ENCODE measurements around the gene HOXA6.
A peak's percentile ranks its signal among the peaks of the same experiment; 100 is the strongest.

The HOXA6 gene

GRCh38 chr7:27158436-27159265, 11.1 kb upstream of the HOXA6 start:
- no peak for DNase-seq (ENCODE audit: low spot score)
- Histone ChIP-seq H3K27ac (no peak overlapping the region), H3K4me3 (no peak overlapping the region)
- TF ChIP-seq, protein P1, sequence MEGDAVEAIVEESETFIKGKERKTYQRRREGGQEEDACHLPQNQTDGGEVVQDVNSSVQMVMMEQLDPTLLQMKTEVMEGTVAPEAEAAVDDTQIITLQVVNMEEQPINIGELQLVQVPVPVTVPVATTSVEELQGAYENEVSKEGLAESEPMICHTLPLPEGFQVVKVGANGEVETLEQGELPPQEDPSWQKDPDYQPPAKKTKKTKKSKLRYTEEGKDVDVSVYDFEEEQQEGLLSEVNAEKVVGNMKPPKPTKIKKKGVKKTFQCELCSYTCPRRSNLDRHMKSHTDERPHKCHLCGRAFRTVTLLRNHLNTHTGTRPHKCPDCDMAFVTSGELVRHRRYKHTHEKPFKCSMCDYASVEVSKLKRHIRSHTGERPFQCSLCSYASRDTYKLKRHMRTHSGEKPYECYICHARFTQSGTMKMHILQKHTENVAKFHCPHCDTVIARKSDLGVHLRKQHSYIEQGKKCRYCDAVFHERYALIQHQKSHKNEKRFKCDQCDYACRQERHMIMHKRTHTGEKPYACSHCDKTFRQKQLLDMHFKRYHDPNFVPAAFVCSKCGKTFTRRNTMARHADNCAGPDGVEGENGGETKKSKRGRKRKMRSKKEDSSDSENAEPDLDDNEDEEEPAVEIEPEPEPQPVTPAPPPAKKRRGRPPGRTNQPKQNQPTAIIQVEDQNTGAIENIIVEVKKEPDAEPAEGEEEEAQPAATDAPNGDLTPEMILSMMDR (IDR thresholded peaks at IDR 0.05), result no peak

GRCh38 chr7:27157702-27158431, 10.3 kb upstream of the HOXA6 start:
- DNase-seq (ENCODE audit: low spot score), result no peak
- H3K27ac ChIP-seq, result no peak overlapping the region

DNA sequence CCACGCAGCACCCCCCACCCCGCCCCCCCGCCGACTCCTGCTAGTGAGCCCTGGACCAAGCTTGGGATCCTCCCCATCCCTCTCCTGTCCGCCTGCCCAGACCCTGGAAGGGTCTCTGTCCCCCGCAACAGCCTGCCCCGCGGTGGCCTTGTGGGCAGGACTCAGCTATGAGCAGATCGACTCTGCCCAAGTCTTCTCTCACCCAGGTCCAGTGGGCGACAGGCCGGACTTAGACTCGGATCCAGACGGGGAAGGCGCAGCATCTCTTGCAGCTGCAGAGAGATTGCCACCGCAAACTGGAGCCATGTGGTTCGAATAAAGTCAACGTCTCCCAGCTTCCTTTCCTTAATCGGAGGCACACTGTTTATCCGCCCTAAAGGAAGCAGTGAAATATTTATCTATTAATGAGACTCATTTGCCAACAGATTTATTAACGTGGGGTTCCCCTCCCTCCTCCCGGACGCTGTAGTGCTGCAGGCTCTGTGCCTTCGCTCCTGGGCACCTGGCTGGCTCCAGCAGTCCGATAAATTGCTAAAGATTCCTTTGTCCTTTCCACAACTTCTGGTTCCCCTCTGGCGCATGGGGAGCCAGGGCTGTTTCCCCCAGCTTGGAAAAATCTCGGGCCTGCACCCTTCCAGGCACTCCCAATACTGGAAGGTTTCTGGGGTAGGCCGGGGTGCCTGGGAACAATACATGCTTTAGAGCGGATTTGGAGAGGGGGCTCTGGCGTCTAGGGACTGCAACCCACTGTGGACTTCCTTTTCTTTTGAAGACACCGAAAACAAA, 9.5 kb upstream of the HOXA6 start:
- TF ChIP-seq, protein P1 (IDR thresholded peaks at IDR 0.05), result no peak
- H3K4me3 ChIP-seq, result peak overlapping the region; percentile 53
- H3K27ac ChIP-seq, result no peak overlapping the region
- no peak for DNase-seq (ENCODE audit: low spot score)

More at GRCh38 chr7:27157702-27158431, 10.3 kb upstream of the HOXA6 start:
- TF ChIP-seq, protein P1 (IDR thresholded peaks at IDR 0.05), result no peak
- no peak overlapping the region for H3K4me3 ChIP-seq

- TF ChIP-seq, protein P1 (IDR thresholded peaks at IDR 0.05), result no peak
- DNase-seq (ENCODE audit: low spot score), result no peak
- H3K4me3 ChIP-seq, result peak within 1 kb of the TSS; percentile 53
- H3K27ac ChIP-seq, result no peak within 1 kb of the TSS
Measured at GRCh38 chr7:27156508-27156898, 8.9 kb upstream of the HOXA6 start, which contains the start of gene HOXA7. Gene HOXA7 (minus strand): TSS chr7:27156675. CDS start chr7:27156545, 130 bp downstream.

GRCh38 chr7:27155816-27156507, 8.4 kb upstream of the HOXA6 start:
- no peak overlapping the region for H3K27ac ChIP-seq
- TF ChIP-seq, protein P1 (IDR thresholded peaks at IDR 0.05), result no peak
- H3K4me3 ChIP-seq, result peak overlapping the region; percentile 53
- no peak for DNase-seq (ENCODE audit: low spot score)
